Activated CD4-positive, alpha-beta T cell treated with anti-CD3 and anti-CD28 coated beads, Interleukin-10, Interleukin-2, amounts not matched to agents 100 ng/mL and 50 ng/mL, durations not matched to agents 16 hours and 8 hours (primary cell): Measurements from ENCODE around the gene NAA20.
A peak's percentile ranks its signal among the peaks of the same experiment; 100 is the strongest.

ENCODE experiments used
- DNase-seq: peaks from one replicate; pipeline ENCODE4 v3.0.0-alpha.2; 2020

The NAA20 gene, protein sequence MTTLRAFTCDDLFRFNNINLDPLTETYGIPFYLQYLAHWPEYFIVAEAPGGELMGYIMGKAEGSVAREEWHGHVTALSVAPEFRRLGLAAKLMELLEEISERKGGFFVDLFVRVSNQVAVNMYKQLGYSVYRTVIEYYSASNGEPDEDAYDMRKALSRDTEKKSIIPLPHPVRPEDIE

GRCh38 chr20:20017001-20017843 lies at the start of gene NAA20:
Gene NAA20 (plus strand): TSS chr20:20017362. CDS start chr20:20017397, 35 bp downstream.
- peak; percentile 95 for DNase-seq

GRCh38 chr20:19967445-19967844 lies 49.7 kb upstream of the NAA20 start:
- no peak for DNase-seq

GRCh38 chr20:19968028-19968427 lies 49.1 kb upstream of the NAA20 start:
- no peak for DNase-seq

GRCh38 chr20:19968466-19969073 lies 48.6 kb upstream of the NAA20 start:
- DNase-seq = no peak

DNA sequence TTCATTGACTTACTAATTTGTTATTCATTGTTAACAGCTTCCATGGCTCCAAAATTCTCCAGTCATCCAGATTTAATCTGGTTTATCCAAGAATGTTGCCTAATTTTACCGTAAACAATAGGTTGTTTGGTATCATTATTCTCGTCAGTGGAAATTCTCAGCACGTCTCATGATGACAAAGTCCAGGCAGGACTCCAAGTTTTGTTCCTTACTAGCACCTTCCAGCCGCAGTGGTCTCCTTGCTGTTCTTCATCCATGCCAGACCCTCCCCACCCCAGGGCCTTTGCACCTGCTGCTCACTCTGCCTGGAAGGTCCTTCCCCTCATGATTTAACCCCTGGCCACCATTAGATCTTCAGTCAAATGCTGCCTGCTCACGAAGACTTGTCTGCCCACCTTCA lies 48.1 kb upstream of the NAA20 start:
- DNase-seq = no peak

DNA sequence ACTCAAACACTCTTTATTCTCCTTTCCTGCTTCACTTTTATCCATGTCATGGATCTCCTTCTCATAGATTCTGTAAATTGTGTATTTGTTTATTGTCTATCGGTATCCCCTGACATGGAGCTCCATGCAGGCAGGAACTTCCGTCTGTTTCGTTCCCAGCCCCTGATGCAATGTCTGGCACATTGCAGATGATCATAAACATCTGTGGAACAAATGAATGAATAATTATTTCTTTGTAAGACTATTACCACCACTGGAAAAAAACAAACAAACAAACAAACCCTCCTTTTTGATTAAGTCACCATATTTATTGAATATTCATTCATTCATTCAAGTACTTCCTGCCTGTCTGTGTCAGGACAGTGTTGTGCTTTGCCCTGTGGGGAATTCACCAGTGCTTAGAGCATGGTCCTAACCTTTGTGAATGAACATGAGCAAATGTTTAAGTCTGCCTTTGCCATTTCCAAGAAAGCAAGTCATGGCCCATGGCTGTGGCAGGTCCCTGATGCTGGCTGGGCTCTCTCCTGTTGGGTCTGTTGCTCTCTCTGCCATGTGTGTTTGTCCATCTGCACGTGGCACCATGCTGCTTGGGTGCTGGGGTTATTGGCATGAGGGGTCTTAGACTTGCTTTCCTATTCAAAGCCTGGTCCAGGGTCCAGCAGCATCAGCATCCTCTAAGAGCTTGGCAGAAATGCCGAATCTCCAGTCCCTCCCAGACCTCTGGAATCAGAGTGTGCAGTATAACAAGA lies 47.5 kb upstream of the NAA20 start:
- DNase-seq = no peak

- DNase-seq = no peak
These were observed 46.9 kb upstream of the NAA20 start for GRCh38 chr20:19970256-19970765.

DNA sequence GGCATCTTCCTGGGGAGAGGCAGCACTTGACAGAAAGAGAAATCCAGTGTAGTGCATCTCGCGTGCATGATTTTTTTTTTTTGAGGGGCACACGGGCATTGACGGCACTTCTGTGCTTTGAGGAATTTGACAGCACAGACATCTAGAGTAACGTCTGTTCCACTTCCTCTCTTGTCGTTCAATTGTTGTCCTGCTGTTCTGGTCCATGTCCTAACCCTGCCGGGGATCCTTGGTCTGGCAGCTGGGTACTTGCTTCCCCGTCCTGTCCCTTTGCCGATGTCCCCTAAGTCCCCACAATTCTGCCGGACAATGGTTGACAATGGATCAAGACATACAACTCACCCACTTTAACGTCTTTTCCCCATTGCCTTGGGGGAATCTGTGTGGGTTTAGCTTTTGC lies 46.0 kb upstream of the NAA20 start:
- DNase-seq = no peak

DNA sequence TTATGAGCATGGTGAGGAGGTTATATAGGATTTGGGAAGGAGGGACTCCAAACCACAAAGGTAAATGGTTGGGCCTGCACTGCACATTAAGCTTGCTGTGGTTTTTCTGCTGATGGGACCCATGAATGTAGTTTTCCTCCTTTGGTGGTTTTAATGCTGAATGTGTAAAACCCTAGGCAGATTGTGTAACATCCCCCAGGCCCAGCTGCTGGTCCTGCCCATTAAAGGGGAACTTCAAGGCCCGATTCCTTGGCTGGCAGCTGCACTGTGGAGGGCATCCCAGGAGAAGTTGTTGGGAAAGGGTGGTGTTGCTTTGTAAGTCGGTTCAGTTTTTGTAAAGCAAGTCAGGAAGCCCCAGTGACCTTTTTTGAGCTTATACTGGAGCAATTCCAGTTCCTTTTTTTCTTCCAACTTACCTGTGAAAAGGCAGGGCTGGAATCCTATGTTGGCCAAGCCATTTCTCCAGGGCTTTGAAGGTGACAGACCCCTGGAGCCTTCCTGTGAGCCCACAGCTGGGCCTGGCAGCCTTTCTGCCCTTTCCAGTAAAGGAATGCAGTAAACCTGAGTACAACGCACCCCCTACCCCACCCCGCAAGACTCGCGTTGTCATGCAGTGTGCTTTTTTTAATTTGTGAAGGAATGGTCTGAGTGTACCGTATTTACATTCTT lies 43.1 kb upstream of the NAA20 start:
- DNase-seq = no peak

DNA sequence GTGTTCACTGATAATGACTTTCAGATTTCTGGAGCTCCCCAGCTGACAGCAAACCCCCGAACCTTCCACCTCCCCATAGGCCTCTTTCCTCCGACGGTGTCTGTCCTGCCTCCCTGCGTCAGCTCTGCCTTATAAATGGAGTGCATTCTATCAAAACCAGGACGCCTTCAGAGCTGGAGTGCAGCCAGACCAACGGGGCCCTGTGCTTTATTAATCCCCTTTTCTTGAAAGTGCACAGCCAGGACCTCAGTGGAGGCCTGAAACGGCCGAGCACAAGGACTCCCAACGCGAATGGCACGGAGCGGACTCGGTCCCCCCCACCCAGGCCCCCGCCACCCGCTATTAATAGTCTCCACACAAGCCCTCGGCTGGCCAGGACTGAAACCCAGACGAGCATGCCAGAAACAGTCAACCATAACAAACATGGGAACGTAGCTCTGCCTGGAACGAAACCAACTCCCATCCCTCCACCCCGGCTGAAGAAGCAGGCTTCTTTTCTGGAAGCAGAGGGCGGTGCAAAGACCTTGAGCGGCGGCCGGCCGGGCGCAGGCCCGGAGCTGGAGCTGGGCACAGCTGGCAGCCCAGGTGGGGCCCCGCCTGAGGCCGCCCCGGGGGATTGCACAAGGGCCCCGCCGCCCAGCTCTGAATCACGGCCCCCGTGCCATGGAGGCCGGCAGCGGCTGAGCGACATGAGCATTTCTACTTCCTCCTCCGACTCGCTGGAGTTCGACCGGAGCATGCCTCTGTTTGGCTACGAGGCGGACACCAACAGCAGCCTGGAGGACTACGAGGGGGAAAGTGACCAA lies 42.3 kb upstream of the NAA20 start:
- no peak for DNase-seq

DNA sequence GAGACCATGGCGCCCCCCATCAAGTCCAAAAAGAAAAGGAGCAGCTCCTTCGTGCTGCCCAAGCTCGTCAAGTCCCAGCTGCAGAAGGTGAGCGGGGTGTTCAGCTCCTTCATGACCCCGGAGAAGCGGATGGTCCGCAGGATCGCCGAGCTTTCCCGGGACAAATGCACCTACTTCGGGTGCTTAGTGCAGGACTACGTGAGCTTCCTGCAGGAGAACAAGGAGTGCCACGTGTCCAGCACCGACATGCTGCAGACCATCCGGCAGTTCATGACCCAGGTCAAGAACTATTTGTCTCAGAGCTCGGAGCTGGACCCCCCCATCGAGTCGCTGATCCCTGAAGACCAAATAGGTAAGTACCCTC lies 41.7 kb upstream of the NAA20 start:
- DNase-seq = no peak

DNA sequence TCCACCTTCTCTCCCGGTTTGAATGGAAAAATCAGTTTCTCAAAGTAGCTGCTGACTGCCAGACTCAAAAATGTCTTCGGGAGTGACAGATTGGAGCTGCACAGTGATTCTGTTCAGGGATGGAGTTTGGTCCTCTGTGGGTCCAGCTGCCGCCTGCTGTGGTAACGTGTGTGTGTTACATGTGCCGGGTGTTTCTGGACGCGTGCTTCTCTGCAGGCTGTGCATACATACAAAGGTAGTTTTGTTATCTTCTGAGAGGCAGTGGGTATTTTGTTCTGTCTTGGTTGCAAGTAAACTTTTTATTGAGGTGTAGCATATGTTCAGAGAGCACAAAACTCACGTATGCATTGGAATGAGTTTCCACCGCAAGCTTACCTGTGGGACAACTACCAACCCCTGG lies 41.3 kb upstream of the NAA20 start:
- no peak for DNase-seq

DNA sequence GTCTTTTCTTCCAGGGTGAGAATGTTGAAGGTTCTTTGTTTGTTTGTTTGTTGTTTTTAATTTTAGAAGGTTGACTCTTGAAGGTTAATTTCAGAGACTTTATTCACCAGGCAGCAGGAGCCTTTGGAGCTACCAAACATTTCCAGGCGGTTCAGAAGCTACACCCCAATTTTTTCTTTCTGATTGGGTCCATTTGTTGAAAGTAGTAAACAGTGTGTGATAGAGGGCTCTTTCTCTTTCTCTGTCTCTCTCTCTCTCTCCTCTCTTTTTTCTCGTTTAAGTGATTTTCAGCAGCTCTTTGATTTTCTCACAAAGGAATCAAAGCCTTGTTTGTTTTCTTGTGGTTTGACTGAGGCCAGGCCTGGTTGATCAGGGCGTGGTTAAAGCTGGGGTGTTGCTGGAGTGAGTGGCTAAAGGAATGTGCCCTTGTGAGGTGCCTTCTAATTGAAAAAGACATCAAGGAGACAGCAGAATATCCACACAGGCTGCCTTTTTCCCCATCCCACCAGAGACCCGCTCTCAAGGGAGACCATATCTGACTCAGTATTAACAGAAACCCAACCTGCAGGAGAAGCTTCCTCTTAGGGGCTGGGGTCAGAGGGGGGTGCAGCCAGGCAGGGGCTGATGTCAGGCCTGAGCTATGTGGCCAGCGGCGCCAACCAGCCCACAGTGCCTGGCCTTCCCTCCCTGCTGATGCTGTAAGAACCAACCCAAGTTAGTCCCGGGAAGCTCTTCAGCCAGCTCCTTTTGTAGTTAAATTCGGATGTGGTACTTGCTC lies 40.4 kb upstream of the NAA20 start:
- DNase-seq = no peak

DNA sequence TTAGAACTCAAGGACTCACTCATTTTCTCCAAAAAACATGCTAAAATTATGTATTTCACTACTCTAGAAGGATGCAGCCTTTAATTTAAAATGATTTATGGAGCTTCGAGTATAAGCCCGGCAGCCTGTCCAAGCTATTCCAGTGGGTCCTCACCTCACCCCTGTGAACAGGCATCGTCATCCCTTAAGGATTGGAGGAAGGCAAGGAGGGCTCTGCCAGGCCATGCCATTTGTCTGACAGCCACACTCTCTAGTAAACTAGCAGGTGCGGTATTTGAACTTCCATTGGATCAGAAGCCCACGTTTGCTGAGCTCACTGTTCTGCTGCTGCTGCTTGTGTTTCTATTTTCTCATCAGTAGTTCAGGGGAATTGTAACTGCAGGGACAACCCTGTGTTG lies 39.8 kb upstream of the NAA20 start:
- no peak for DNase-seq

DNA sequence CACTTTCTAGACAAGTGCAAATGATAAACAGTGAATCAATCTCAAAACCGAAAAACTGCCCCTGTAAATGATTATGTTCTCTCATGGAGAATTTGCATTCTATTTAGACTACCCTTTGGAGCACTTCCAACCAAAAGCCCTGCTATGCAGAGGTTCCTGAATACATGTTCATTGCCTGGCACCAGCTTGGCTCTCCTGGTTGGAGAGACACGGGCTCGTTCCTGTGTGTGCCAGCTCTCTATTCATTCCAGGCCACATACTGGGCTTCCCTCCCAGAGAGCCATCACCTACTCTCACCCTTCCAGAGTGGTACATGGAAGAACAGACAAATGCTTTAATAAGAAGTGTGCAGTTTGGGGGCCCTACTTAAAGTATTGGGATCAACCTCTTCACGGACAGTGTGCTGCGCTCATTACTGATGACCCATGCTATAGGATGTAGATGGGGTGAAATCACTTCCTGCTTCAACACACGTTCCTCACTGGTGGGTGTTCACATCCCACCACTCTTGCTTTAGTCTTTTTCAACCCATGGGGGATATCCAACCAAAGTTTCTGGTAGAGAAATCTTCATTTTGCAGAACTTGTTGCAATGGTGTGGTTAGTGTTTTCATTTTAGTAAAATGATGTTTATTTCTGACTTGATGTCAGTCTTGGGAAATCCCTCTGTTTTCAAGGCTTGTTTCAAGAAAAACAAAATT lies 38.5 kb upstream of the NAA20 start:
- no peak for DNase-seq

- DNase-seq = no peak
These were observed 36.1 kb upstream of the NAA20 start for GRCh38 chr20:19981031-19981451.

GRCh38 chr20:19986419-19986818 lies 30.7 kb upstream of the NAA20 start:
- DNase-seq = no peak

GRCh38 chr20:19987046-19987445 lies 30.1 kb upstream of the NAA20 start:
- DNase-seq = no peak

DNA sequence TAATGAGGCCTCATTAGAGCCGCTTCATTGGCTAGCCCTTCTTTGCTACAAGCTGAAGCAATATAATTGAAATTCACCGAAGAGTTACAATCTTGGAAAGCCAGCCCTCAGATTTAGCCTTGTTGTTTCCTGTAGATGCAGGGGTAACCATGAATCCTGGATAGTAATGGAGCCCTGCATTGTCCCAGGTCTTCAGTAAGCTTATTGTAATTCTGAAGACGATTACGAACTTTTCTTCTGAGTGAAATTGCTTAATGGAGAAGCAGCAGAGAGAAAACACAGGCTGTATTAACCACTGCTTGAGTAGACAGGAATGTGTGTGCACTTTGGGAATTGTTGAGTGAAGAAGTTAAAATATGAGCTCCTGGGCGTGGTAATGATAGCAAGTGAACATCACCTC lies 26.3 kb upstream of the NAA20 start:
- no peak for DNase-seq

- no peak for DNase-seq
These were observed 25.9 kb upstream of the NAA20 start for GRCh38 chr20:19991308-19991707.
